HEK293 (cell line): ENCODE results near the gene DPYSL5.

Experiments used
- CTCF ChIA-PET: fragments of 350-600 bp; formaldehyde crosslinking; extraction: SDS; loops from one replicate; lab custom pipeline; 2021; ENCODE audit warnings: antibody characterized with exemption; lab: Yijun Ruan, JAX
- POLR2A ChIA-PET: fragments of 300-600 bp; formaldehyde crosslinking; extraction: SDS; loops from one replicate; lab custom pipeline; 2020; ENCODE audit warnings: antibody characterized with exemption, inconsistent platforms; lab: Yijun Ruan, JAX
- H3K27ac ChIP-seq: fragments of 200-500 bp; sonication (Bioruptor generic); 2 replicates; pipeline ENCODE4 v1.5.1; 2014; ENCODE audit warnings: low read depth, low read length, control low read depth, inconsistent platforms; ENCODE audit errors: extremely low read depth
- H3K36me3 ChIP-seq, 2 experiments: fragments of 200-500 bp in 1 of 2; sonication (Bioruptor generic) in 1 of 2; 1 replicate in 1 of 2; 2 replicates in 1 of 2; pipeline ENCODE4 v1.5.1; 2014 to 2017; ENCODE audit warnings: inconsistent platforms in 2 of 2, low read length in 2 of 2; ENCODE audit not compliant: control insufficient read depth in 2 of 2, insufficient read depth in 1 of 2
- H3K4me1 ChIP-seq: fragments of 200-500 bp; sonication (Bioruptor generic); 2 replicates; pipeline ENCODE4 v1.5.1; 2014; ENCODE audit warnings: mild to moderate bottlenecking, low read length, inconsistent platforms; ENCODE audit not compliant: control insufficient read depth, insufficient read depth
- H3K4me3 ChIP-seq: 2 replicates; pipeline ENCODE4 v1.5.1; 2011; ENCODE audit warnings: low read depth, mild to moderate bottlenecking, control low read depth, low read length, moderate library complexity
- H3K9me3 ChIP-seq: fragments of 200-500 bp; sonication (Bioruptor generic); 2 replicates; pipeline ENCODE4 v1.5.1; 2014; ENCODE audit warnings: low read depth, low read length, inconsistent platforms; ENCODE audit not compliant: control insufficient read depth, insufficient read depth
- RBAK ChIP-seq: fragments of 450-650 bp; formaldehyde crosslinking; IDR thresholded peaks from 2 replicates; pipeline ENCODE4 v1.5.1; 2016; ENCODE audit warnings: missing biosample characterization, missing genetic modification characterization
- SP2 ChIP-seq: fragments of 450-650 bp; formaldehyde crosslinking; IDR thresholded peaks from 2 replicates; pipeline ENCODE4 v1.5.1; 2016; ENCODE audit warnings: missing biosample characterization, missing genetic modification characterization
- SP3 ChIP-seq: fragments of 450-650 bp; formaldehyde crosslinking; IDR thresholded peaks from 2 replicates; pipeline ENCODE4 v1.5.1; 2016; ENCODE audit warnings: missing biosample characterization, missing genetic modification characterization
- TRIM28 ChIP-seq: IDR thresholded peaks from 2 replicates; pipeline ENCODE4 v1.6.1; 2011; ENCODE audit warnings: low read length, control low read depth, borderline replicate concordance
- ZBTB1 ChIP-seq: fragments of 450-650 bp; formaldehyde crosslinking; IDR thresholded peaks from 2 replicates; pipeline ENCODE4 v1.5.1; 2016; ENCODE audit warnings: missing biosample characterization, missing genetic modification characterization
- ZNF140 ChIP-seq: fragments of 450-650 bp; formaldehyde crosslinking; IDR thresholded peaks from 2 replicates; pipeline ENCODE4 v1.5.1; 2016; ENCODE audit warnings: missing biosample characterization, missing genetic modification characterization
- ZNF146 ChIP-seq: fragments of 450-650 bp; formaldehyde crosslinking; IDR thresholded peaks from 2 replicates; pipeline ENCODE4 v1.5.1; 2016; ENCODE audit warnings: missing biosample characterization, missing genetic modification characterization
- ZNF37A ChIP-seq: fragments of 450-650 bp; IDR thresholded peaks from 2 replicates; pipeline ENCODE4 v1.5.1; 2018; ENCODE audit warnings: missing biosample characterization, missing genetic modification characterization
- ZNF391 ChIP-seq: fragments of 450-650 bp; formaldehyde crosslinking; IDR thresholded peaks from 2 replicates; pipeline ENCODE4 v1.5.1; 2016; ENCODE audit warnings: low read depth, missing biosample characterization, missing genetic modification characterization, borderline replicate concordance
- ZNF600 ChIP-seq: fragments of 450-650 bp; formaldehyde crosslinking; IDR thresholded peaks from 2 replicates; pipeline ENCODE4 v1.5.1; 2016; ENCODE audit warnings: missing biosample characterization, missing genetic modification characterization
- ZNF654 ChIP-seq: fragments of 450-650 bp; formaldehyde crosslinking; IDR thresholded peaks from 2 replicates; pipeline ENCODE4 v1.5.1; 2016; ENCODE audit warnings: low read depth, missing biosample characterization, missing genetic modification characterization
- ZNF677 ChIP-seq: fragments of 450-650 bp; IDR thresholded peaks from 2 replicates; pipeline ENCODE4 v1.5.0; 2018; ENCODE audit warnings: missing biosample characterization, mild to moderate bottlenecking, missing genetic modification characterization, moderate library complexity
- ZNF747 ChIP-seq: fragments of 450-650 bp; formaldehyde crosslinking; IDR thresholded peaks from 2 replicates; pipeline ENCODE4 v1.5.1; 2016; ENCODE audit warnings: missing biosample characterization, missing genetic modification characterization
- ZNF768 ChIP-seq: fragments of 450-650 bp; formaldehyde crosslinking; IDR thresholded peaks from 2 replicates; pipeline ENCODE4 v1.5.1; 2018; ENCODE audit warnings: missing biosample characterization, mild to moderate bottlenecking, missing genetic modification characterization
- TF ChIP-seq, protein P1 (sequence below): fragments of 450-650 bp; formaldehyde crosslinking; IDR thresholded peaks from 2 replicates; pipeline ENCODE4 v1.5.1; 2016; ENCODE audit warnings: missing biosample characterization, missing genetic modification characterization
- TF ChIP-seq, protein P2 (sequence below): fragments of 450-650 bp; formaldehyde crosslinking; IDR thresholded peaks from 2 replicates; pipeline ENCODE4 v1.5.1; 2016; ENCODE audit warnings: missing biosample characterization, missing genetic modification characterization
- TF ChIP-seq, protein P3 (sequence below): fragments of 450-650 bp; formaldehyde crosslinking; IDR thresholded peaks from 2 replicates; pipeline ENCODE4 v1.5.1; 2016; ENCODE audit warnings: missing biosample characterization, missing genetic modification characterization
- TF ChIP-seq, protein P4 (sequence below): fragments of 450-650 bp; formaldehyde crosslinking; IDR thresholded peaks from 2 replicates; pipeline ENCODE4 v1.5.1; 2017; ENCODE audit warnings: missing biosample characterization, missing genetic modification characterization

The DPYSL5 gene

DNA sequence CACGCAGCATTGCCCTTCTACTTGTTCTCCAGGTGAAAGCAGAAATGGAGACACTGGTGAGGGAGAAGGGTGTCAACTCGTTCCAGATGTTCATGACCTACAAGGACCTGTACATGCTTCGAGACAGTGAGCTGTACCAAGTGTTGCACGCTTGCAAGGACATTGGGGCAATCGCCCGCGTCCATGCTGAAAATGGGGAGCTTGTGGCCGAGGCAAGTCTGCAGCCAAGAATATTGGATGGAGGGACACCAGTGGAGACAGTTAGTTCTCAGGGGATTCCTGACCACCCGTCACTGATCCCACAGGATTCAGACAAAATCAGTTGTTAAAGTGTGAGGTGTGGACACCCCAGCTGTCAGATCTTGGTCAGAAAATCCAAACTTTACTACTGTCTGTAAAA, 79.3 kb downstream of the DPYSL5 start:
- Histone ChIP-seq H3K4me1 (peaks cover 5% of the 10 kb centered on the region), H3K36me3 (peaks cover 0 to 34% of the 10 kb centered on the region in 2 experiments; a peak in 2 of 3 replicates)
- CTCF ChIA-PET = interaction anchor here (0.8 to 2.6 kb wide), 2 partner anchors 15 to 81 kb away, joined by 3 to 12 read pairs; no protein-coding TSS in a partner anchor
- POLR2A ChIA-PET = no interaction called here
- TF ChIP-seq ZNF747 (tag by site-specific recombination) (no peak), SP3 (tag by site-specific recombination) (no peak), SP2 (tag by site-specific recombination) (no peak), ZNF600 (tag by site-specific recombination) (no peak), RBAK (no peak), ZNF146 (tag by site-specific recombination) (no peak), ZNF140 (tag by site-specific recombination) (no peak), ZNF654 (no peak), TRIM28 (no peak), ZNF677 (no peak), ZBTB1 (no peak), ZNF391 (tag by site-specific recombination) (no peak)
- TF ChIP-seq, protein P1, sequence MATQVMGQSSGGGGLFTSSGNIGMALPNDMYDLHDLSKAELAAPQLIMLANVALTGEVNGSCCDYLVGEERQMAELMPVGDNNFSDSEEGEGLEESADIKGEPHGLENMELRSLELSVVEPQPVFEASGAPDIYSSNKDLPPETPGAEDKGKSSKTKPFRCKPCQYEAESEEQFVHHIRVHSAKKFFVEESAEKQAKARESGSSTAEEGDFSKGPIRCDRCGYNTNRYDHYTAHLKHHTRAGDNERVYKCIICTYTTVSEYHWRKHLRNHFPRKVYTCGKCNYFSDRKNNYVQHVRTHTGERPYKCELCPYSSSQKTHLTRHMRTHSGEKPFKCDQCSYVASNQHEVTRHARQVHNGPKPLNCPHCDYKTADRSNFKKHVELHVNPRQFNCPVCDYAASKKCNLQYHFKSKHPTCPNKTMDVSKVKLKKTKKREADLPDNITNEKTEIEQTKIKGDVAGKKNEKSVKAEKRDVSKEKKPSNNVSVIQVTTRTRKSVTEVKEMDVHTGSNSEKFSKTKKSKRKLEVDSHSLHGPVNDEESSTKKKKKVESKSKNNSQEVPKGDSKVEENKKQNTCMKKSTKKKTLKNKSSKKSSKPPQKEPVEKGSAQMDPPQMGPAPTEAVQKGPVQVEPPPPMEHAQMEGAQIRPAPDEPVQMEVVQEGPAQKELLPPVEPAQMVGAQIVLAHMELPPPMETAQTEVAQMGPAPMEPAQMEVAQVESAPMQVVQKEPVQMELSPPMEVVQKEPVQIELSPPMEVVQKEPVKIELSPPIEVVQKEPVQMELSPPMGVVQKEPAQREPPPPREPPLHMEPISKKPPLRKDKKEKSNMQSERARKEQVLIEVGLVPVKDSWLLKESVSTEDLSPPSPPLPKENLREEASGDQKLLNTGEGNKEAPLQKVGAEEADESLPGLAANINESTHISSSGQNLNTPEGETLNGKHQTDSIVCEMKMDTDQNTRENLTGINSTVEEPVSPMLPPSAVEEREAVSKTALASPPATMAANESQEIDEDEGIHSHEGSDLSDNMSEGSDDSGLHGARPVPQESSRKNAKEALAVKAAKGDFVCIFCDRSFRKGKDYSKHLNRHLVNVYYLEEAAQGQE (tag by site-specific recombination) = no peak
- TF ChIP-seq, protein P2, sequence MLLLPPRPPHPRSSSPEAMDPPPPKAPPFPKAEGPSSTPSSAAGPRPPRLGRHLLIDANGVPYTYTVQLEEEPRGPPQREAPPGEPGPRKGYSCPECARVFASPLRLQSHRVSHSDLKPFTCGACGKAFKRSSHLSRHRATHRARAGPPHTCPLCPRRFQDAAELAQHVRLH = no peak
- TF ChIP-seq, all 188 proteins: peak for 0
- H3K4me3 ChIP-seq = no peak overlapping the region
- no peak overlapping the region for H3K27ac ChIP-seq
- H3K9me3 ChIP-seq = no peaks in the 10 kb centered on the region

DNA sequence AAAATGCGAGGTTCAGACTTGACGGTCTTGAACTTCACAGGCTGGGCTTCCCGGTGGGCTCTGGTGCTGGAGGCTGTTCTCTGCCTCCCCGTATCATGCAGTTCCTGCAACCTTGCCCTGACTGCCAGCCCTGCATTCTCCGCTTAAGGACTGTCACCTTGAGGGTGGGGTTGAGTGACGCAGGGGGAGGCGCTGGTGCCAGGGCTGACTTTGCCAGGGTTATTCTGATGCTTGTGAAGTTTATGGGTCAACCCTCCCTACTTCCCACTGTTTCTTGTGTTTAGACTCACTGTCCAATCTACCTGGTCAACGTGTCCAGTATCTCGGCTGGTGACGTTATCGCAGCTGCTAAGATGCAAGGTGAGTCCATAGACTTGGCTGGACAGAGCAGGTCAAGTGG, 85.0 kb downstream of the DPYSL5 start:
- Histone ChIP-seq H3K4me3 (no peak overlapping the region), H3K9me3 (no peaks in the 10 kb centered on the region), H3K36me3 (peaks cover 0 to 46% of the 10 kb centered on the region in 2 experiments; a peak in 2 of 3 replicates), H3K4me1 (no peaks in the 10 kb centered on the region), H3K27ac (no peak overlapping the region)
- POLR2A ChIA-PET = interaction anchor here (0.6 kb wide), 1 partner anchor 962 kb away, joined by 3 read pairs; no protein-coding TSS in a partner anchor
- CTCF ChIA-PET = interaction anchor here (0.7 to 3.7 kb wide), 5 partner anchors 10 to 87 kb away, joined by 4 to 22 read pairs (median 11); no protein-coding TSS in a partner anchor
- TF ChIP-seq ZNF768 (tag by site-specific recombination) = no peak
- TF ChIP-seq, protein P3, sequence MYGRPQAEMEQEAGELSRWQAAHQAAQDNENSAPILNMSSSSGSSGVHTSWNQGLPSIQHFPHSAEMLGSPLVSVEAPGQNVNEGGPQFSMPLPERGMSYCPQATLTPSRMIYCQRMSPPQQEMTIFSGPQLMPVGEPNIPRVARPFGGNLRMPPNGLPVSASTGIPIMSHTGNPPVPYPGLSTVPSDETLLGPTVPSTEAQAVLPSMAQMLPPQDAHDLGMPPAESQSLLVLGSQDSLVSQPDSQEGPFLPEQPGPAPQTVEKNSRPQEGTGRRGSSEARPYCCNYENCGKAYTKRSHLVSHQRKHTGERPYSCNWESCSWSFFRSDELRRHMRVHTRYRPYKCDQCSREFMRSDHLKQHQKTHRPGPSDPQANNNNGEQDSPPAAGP (tag by site-specific recombination) = no peak
- TF ChIP-seq ZNF37A (tag by site-specific recombination) = no peak
- TF ChIP-seq, protein P4, sequence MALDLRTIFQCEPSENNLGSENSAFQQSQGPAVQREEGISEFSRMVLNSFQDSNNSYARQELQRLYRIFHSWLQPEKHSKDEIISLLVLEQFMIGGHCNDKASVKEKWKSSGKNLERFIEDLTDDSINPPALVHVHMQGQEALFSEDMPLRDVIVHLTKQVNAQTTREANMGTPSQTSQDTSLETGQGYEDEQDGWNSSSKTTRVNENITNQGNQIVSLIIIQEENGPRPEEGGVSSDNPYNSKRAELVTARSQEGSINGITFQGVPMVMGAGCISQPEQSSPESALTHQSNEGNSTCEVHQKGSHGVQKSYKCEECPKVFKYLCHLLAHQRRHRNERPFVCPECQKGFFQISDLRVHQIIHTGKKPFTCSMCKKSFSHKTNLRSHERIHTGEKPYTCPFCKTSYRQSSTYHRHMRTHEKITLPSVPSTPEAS (tag by site-specific recombination) = no peak
